IPS DF 4.7 (cell line): Measurements from ENCODE around the gene CDON.
A peak's percentile ranks its signal among the peaks of the same experiment; 100 is the strongest.
"Not testable (repeated sequence)": the region's sequence is repeated elsewhere in the genome, so short reads cannot be mapped to it uniquely, and the experiment has no call there.

Source experiments
- DNase-seq: peaks from one replicate; pipeline ENCODE4 v3.0.0-alpha.2; 2013; ENCODE audit warnings: low spot score; ENCODE audit errors: extremely low read depth

CDON gene

GRCh38 chr11:125925804-125926203, 136.9 kb downstream of the CDON start:
- DNase-seq, result no peak

GRCh38 chr11:125925247-125925740, 137.4 kb downstream of the CDON start:
- no peak for DNase-seq

GRCh38 chr11:125924384-125925007, 138.2 kb downstream of the CDON start:
- DNase-seq, result no peak

- no peak for DNase-seq
These were observed 139.0 kb downstream of the CDON start for GRCh38 chr11:125923633-125924032.

- DNase-seq, result peak; percentile 74
These were observed 139.6 kb downstream of the CDON start for GRCh38 chr11:125923012-125923579.

GRCh38 chr11:125922156-125922555, 140.5 kb downstream of the CDON start:
- no peak for DNase-seq

- DNase-seq, result no peak
These were observed 141.6 kb downstream of the CDON start for GRCh38 chr11:125921042-125921441.

- no peak for DNase-seq
These were observed 144.4 kb downstream of the CDON start for GRCh38 chr11:125918140-125918840.

GRCh38 chr11:125916683-125917347, 145.9 kb downstream of the CDON start:
- no peak for DNase-seq

- DNase-seq, result not testable (repeated sequence)
These were observed 148.1 kb downstream of the CDON start for GRCh38 chr11:125914601-125915000.

GRCh38 chr11:125910226-125910849, 152.3 kb downstream of the CDON start:
- DNase-seq, result no peak
